ENCODE results near the gene ITIH1.

The ITIH1 gene

DNA sequence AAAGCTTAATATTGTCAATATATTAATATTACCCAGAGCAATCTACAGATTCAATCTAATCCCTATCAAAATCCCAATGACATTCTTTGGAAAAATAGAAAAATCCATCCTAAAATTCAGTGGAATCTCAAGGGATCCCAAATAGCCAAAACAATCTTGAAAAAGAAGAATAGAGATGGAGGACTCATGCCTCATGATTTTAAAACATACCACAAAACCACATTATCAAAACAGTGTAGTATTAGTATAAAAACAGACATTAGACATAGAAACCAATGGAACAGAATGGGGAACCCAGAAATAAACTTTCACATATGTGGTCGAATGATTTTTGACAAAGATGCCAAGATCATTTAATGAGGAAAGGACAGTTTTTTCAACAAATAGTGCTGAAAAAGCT lies 21.3 kb upstream of the ITIH1 start:
- no peak for DNase-seq (ENCODE audit: low read depth)
- Histone ChIP-seq H3K4me3 (ENCODE audit: low read length) (no peak overlapping the region), H3K9ac (ENCODE audit: low read length) (no peak overlapping the region), H3K27me3 (replicated peaks; ENCODE audit: control insufficient read depth, insufficient read depth, low read length) (no peaks in the 10 kb centered on the region), H3K9me3 (ENCODE audit: control insufficient read depth, low read length) (no peaks in the 10 kb centered on the region), H3K36me3 (ENCODE audit: control insufficient read depth, insufficient read depth, low read length, severe bottlenecking) (peaks cover 40% of the 10 kb centered on the region), H3K4me1 (ENCODE audit: control insufficient read depth, insufficient read depth, low read length) (no peaks in the 10 kb centered on the region)

DNA sequence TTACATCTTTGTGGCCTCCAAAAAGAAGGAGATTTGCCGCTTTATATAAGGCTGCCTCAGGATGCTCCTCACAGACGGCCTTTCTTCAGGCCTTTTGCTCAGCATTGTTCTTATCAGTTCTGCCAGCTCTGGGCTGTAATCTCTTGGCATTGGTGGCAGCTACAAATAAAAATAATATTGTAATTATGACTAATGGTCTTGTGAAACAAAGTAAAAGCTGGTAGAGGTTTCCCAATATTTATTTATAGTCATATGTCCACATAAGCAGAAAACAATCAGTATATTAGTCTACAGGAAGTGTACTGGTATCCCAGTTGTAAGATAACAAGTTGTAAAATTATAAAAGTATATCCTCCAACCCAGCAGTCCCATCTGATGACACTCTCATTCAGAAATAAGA lies 13.9 kb upstream of the ITIH1 start:
- H3K36me3 ChIP-seq (ENCODE audit: control insufficient read depth, insufficient read depth, low read length, severe bottlenecking) = peaks cover 32% of the 10 kb centered on the region
- no peak overlapping the region for H3K9ac ChIP-seq (ENCODE audit: low read length)
- H3K27me3 ChIP-seq (replicated peaks; ENCODE audit: control insufficient read depth, insufficient read depth, low read length) = no peaks in the 10 kb centered on the region
- DNase-seq (ENCODE audit: low read depth) = peak; percentile 59
- peaks cover 14% of the 10 kb centered on the region for H3K4me1 ChIP-seq (ENCODE audit: control insufficient read depth, insufficient read depth, low read length)
- H3K9me3 ChIP-seq (ENCODE audit: control insufficient read depth, low read length) = no peaks in the 10 kb centered on the region
- H3K4me3 ChIP-seq (ENCODE audit: low read length) = no peak overlapping the region

DNA sequence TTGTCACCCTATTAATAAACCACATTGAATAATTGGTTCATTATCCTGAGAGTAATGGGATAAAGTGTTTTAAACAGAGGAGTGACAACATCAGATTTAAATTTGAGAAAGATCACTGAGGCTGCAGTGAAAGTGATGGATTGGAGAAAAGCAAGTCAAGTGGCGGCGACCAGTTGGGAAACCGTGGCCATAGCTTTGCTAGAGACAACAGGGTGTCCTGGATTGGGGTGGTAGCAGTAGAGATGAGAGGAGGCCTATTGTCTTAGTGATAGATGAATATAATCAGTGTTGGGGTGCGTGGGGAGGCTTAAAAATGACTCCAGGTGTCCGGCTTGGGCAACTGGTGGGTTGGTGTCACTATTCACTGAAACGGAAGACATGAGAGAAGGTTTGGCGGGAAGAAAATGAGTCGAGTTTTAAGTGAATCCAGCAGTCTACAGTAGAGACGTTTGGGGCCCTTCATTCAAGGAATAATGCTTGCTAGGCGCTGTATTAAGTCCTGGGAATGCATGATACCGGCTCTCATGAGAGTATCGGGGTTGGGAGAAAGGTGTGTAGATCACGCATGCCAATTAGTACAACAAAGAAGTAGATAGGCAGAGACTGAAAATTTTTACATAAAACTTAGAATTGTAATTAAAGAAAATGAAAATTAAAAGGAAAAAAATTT lies 7.5 kb upstream of the ITIH1 start:
- H3K4me1 ChIP-seq (ENCODE audit: control insufficient read depth, insufficient read depth, low read length) = peaks cover 14% of the 10 kb centered on the region
- peak overlapping the region; percentile 91 for H3K9ac ChIP-seq (ENCODE audit: low read length)
- H3K4me3 ChIP-seq (ENCODE audit: low read length) = peak overlapping the region; percentile 96
- peaks cover 13% of the 10 kb centered on the region for H3K36me3 ChIP-seq (ENCODE audit: control insufficient read depth, insufficient read depth, low read length, severe bottlenecking)
- no peaks in the 10 kb centered on the region for H3K9me3 ChIP-seq (ENCODE audit: control insufficient read depth, low read length)
- no peaks in the 10 kb centered on the region for H3K27me3 ChIP-seq (replicated peaks; ENCODE audit: control insufficient read depth, insufficient read depth, low read length)
- peak; percentile 29 for DNase-seq (ENCODE audit: low read depth)

GRCh38 chr3:52770496-52771333 lies 6.7 kb upstream of the ITIH1 start, which contains the start of gene NEK4:
NEK4 (minus strand) TSS chr3:52770940; CDS start chr3:52770746, 194 bp downstream.
- no peaks in the 10 kb centered on the region for H3K9me3 ChIP-seq (ENCODE audit: control insufficient read depth, low read length)
- H3K27me3 ChIP-seq (replicated peaks; ENCODE audit: control insufficient read depth, insufficient read depth, low read length) = no peaks in the 10 kb centered on the region
- H3K9ac ChIP-seq (ENCODE audit: low read length) = peak within 1 kb of the TSS; percentile 91
- DNase-seq (ENCODE audit: low read depth) = peak; percentile 97
- H3K36me3 ChIP-seq (ENCODE audit: control insufficient read depth, insufficient read depth, low read length, severe bottlenecking) = peaks cover 6% of the 10 kb centered on the region
- peaks cover 14% of the 10 kb centered on the region for H3K4me1 ChIP-seq (ENCODE audit: control insufficient read depth, insufficient read depth, low read length)
- H3K4me3 ChIP-seq (ENCODE audit: low read length) = peak within 1 kb of the TSS; percentile 96

GRCh38 chr3:52771334-52771681 lies 6.1 kb upstream of the ITIH1 start:
- Histone ChIP-seq H3K36me3 (ENCODE audit: control insufficient read depth, insufficient read depth, low read length, severe bottlenecking) (peaks cover under 1% of the 10 kb centered on the region), H3K9ac (ENCODE audit: low read length) (peak overlapping the region; percentile 91), H3K9me3 (ENCODE audit: control insufficient read depth, low read length) (no peaks in the 10 kb centered on the region), H3K4me1 (ENCODE audit: control insufficient read depth, insufficient read depth, low read length) (peaks cover 14% of the 10 kb centered on the region), H3K27me3 (replicated peaks; ENCODE audit: control insufficient read depth, insufficient read depth, low read length) (no peaks in the 10 kb centered on the region), H3K4me3 (ENCODE audit: low read length) (peak overlapping the region; percentile 96)
- no peak for DNase-seq (ENCODE audit: low read depth)

DNA sequence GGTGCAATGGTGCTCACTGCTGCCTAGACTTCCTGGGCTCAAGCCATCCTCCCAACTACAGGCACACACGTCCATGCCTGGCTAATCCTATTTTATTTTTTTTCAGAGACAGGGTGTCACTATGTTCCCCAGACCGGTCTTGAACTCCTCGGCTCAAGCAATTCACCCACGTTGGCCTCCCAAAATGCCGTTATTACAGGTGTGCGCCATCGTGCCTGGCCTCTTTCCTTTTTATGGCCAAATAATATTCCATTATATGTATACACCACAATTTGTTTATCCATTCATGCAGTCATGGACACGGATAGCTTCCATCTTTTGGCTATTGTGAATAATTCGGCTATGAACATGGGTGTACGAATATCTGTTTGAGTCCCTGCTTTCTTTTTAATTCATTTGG lies 5.7 kb upstream of the ITIH1 start:
- peak overlapping the region; percentile 91 for H3K9ac ChIP-seq (ENCODE audit: low read length)
- H3K4me1 ChIP-seq (ENCODE audit: control insufficient read depth, insufficient read depth, low read length) = peaks cover 14% of the 10 kb centered on the region
- no peaks in the 10 kb centered on the region for H3K27me3 ChIP-seq (replicated peaks; ENCODE audit: control insufficient read depth, insufficient read depth, low read length)
- peak overlapping the region; percentile 96 for H3K4me3 ChIP-seq (ENCODE audit: low read length)
- no peaks in the 10 kb centered on the region for H3K36me3 ChIP-seq (ENCODE audit: control insufficient read depth, insufficient read depth, low read length, severe bottlenecking)
- DNase-seq (ENCODE audit: low read depth) = no peak
- no peaks in the 10 kb centered on the region for H3K9me3 ChIP-seq (ENCODE audit: control insufficient read depth, low read length)

GRCh38 chr3:52773361-52774065 lies 3.9 kb upstream of the ITIH1 start:
- Histone ChIP-seq H3K4me1 (ENCODE audit: control insufficient read depth, insufficient read depth, low read length) (peaks cover 14% of the 10 kb centered on the region), H3K4me3 (ENCODE audit: low read length) (no peak overlapping the region), H3K27me3 (replicated peaks; ENCODE audit: control insufficient read depth, insufficient read depth, low read length) (peaks cover 5% of the 10 kb centered on the region), H3K9ac (ENCODE audit: low read length) (no peak overlapping the region), H3K9me3 (ENCODE audit: control insufficient read depth, low read length) (no peaks in the 10 kb centered on the region), H3K36me3 (ENCODE audit: control insufficient read depth, insufficient read depth, low read length, severe bottlenecking) (no peaks in the 10 kb centered on the region)
- DNase-seq (ENCODE audit: low read depth) = no peak

DNA sequence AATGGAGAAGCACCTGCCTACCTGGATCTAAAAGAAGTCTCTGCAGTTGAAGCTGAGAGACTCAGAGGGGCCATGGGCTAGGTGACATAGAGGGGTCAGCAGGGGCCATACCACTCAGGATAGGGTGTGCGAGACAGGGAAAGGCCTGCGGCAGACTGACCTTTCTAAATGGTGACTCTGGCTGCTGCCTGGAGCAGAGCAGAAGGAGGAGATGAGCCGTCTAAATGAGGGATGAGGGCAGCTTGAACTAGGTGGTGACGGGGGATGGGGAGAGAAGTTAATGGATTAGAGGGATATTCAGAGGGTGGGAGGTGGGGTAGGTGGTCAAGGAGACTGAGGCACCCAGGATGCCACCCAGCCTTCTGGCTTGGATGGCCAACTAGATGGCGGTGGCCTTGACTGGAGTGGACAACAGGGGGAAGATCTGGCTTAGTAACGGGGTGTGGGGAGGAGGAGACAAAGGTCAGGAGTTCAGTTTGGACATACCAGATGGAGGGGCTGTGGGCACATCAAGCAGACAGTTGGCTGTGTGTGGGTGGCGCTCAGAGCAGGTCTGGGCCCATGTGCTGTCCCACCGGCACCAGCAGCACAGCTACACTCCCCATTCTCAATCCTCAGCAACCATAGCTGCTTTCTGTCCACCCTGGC lies 3.2 kb upstream of the ITIH1 start:
- DNase-seq (ENCODE audit: low read depth) = no peak
- Histone ChIP-seq H3K9me3 (ENCODE audit: control insufficient read depth, low read length) (no peaks in the 10 kb centered on the region), H3K9ac (ENCODE audit: low read length) (no peak overlapping the region)

DNA sequence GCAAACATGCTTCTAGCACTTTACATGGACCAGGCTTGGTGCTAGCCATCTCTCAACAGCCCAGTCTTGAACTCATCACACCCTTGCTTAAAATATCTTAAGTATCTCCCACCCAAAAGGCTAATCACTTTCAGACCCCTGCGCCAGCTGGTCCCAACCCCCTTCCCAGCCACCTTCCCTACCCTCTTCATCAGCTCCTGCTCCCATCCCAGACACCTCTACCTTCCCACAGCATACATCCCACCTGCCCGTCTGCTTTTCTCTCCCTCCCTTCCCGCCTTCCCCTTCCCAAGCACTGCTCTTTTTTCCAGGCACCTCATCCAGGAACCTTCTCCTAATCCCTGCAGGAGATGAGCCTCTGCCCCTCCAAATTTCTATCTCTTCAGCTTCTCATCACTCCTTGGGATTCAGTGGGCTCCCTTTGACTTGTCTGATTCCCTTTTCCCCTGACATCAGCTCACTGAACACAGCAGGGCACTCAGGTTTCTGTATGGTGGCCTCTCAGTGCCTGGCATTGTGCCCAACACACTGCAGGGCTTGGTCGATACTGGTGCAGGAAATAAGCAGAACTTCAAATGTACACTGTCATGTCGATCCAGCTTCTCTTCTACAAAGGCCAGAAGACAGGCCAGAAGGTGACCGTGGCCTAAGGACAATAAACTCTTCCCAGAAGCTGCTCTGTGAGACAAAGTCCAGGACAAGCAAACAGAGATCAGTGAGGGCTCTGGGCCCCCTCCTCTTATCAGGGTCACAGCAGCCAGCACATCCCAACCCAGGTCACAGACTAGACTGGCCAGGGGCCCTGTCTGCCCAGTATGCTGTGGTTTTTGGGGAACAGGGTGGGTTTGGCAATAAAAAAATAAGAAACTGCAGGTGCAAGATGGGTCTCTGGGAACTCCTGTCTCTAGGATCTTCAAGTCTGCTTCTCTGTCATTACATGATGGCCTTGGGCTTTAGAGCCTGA lies 2.2 kb upstream of the ITIH1 start:
- peaks cover 21% of the 10 kb centered on the region for H3K27me3 ChIP-seq (replicated peaks; ENCODE audit: control insufficient read depth, insufficient read depth, low read length)
- H3K4me3 ChIP-seq (ENCODE audit: low read length) = no peak overlapping the region
- no peaks in the 10 kb centered on the region for H3K36me3 ChIP-seq (ENCODE audit: control insufficient read depth, insufficient read depth, low read length, severe bottlenecking)
- peaks cover 7% of the 10 kb centered on the region for H3K4me1 ChIP-seq (ENCODE audit: control insufficient read depth, insufficient read depth, low read length)
- H3K9me3 ChIP-seq (ENCODE audit: control insufficient read depth, low read length) = no peaks in the 10 kb centered on the region
- DNase-seq (ENCODE audit: low read depth) = no peak
- H3K9ac ChIP-seq (ENCODE audit: low read length) = no peak overlapping the region

More for the DNA sequence above, 3.2 kb upstream of the ITIH1 start:
- Histone ChIP-seq H3K4me3 (ENCODE audit: low read length) (no peak overlapping the region), H3K36me3 (ENCODE audit: control insufficient read depth, insufficient read depth, low read length, severe bottlenecking) (no peaks in the 10 kb centered on the region), H3K4me1 (ENCODE audit: control insufficient read depth, insufficient read depth, low read length) (peaks cover 14% of the 10 kb centered on the region), H3K27me3 (replicated peaks; ENCODE audit: control insufficient read depth, insufficient read depth, low read length) (peaks cover 12% of the 10 kb centered on the region)

DNA sequence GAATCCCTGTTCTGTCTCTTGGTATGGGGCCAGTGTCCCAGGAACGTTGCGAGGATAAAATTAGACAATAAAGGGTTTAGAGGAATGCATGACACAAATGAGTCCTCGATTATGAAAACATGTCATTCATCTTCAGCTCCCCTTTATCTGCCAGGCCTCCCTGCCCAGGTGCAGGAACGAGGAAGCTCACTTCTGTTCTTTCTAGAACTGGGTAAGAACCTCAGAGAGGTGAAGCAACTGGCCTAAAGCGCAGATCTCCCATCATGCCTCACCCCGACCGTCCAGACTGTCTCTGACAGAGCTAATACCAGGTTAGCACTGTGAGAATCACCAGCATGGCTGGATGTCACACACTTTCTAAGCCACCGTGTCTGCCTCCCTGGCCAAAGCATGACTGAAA lies 1.5 kb upstream of the ITIH1 start:
- no peak overlapping the region for H3K9ac ChIP-seq (ENCODE audit: low read length)
- H3K4me3 ChIP-seq (ENCODE audit: low read length) = no peak overlapping the region
- no peak for DNase-seq (ENCODE audit: low read depth)
- H3K9me3 ChIP-seq (ENCODE audit: control insufficient read depth, low read length) = no peaks in the 10 kb centered on the region
- peaks cover 7% of the 10 kb centered on the region for H3K4me1 ChIP-seq (ENCODE audit: control insufficient read depth, insufficient read depth, low read length)
- H3K36me3 ChIP-seq (ENCODE audit: control insufficient read depth, insufficient read depth, low read length, severe bottlenecking) = no peaks in the 10 kb centered on the region
- peaks cover 27% of the 10 kb centered on the region for H3K27me3 ChIP-seq (replicated peaks; ENCODE audit: control insufficient read depth, insufficient read depth, low read length)

Measured in adipocyte (in vitro differentiated cells).